Non-pigmented ciliary epithelial cell (primary cell): Measurements from ENCODE around the gene DNMT1.

Experiments
- DNase-seq: peaks from one replicate; pipeline ENCODE4 v3.0.0-alpha.2; 2010; ENCODE audit warnings: low read depth

Gene DNMT1

DNA sequence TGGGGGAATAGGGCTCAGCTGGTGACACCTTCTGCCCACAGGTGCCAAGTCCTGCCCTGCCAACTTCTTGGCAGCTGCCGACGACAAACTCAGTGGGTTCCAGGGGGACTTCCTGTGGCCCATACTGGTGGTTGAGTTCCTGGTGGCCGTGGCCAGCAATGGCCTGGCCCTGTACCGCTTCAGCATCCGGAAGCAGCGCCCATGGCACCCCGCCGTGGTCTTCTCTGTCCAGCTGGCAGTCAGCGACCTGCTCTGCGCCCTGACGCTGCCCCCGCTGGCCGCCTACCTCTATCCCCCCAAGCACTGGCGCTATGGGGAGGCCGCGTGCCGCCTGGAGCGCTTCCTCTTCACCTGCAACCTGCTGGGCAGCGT lies 81.2 kb downstream of the DNMT1 start:
- DNase-seq: no peak

- no peak for DNase-seq
Measured at GRCh38 chr19:10112895-10113591, 81.7 kb downstream of the DNMT1 start.

GRCh38 chr19:10112037-10112761 lies 82.6 kb downstream of the DNMT1 start:
- no peak for DNase-seq

GRCh38 chr19:10111405-10111811 lies 83.3 kb downstream of the DNMT1 start, which contains the start of gene P2RY11:
P2RY11 (plus strand) TSS chr19:10111693; CDS start chr19:10111722, 29 bp downstream.
- DNase-seq: no peak

- DNase-seq: no peak
Measured at GRCh38 chr19:10110972-10111317, 83.8 kb downstream of the DNMT1 start.

DNA sequence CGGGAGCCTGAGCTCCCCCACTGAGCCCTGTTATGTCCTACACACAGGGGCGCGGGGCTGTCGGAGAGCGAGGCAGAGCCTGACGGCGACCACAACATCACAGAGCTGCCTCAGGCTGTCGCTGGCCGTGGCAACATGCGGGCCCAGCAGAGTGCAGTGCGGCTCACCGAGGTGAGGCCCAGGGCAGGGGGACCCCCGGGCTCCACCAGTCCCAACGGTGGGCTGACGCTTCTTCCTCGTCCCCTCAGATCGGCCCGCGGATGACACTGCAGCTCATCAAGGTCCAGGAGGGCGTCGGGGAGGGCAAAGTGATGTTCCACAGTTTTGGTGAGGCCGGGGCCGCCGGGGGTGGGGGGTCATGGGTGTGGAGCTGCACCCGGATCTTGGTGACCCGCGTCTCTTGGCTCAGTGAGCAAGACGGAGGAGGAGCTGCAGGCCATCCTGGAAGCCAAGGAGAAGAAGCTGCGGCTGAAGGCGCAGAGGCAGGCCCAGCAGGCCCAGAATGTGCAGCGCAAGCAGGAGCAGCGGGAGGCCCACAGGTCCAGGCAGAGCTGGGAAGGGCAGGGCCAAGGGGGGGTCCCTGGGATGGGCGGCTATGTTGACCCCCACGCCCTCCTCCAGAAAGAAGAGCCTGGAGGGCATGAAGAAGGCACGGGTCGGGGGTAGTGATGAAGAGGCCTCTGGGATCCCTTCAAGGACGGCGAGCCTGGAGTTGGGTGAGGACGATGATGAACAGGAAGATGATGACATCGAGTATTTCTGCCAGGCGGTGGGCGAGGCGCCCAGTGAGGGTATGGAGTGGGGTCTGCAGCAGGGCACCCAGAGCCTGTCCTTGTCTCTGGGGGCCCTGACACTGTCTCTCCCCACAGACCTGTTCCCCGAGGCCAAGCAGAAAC lies 84.4 kb downstream of the DNMT1 start:
- no peak for DNase-seq

DNA sequence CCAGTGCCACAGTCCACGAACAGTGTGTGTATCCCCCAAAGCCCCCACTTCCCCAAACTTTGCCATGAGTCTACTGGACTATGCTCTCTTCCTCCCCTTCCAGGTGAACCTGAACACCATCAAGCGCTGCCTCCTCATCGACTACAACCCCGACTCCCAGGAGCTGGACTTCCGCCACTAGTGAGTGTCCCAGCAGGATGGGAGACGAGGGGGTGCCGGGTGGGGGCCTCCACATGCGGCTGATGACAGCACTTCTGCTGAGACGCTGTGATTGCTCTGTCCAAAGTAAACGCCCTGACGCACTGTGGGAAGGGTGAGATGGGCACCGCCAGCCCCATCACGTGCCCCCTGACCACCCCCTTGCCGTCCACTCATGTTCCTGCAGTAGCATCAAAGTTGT lies 85.2 kb downstream of the DNMT1 start:
- DNase-seq: no peak

- no peak for DNase-seq
Measured at GRCh38 chr19:10107817-10108367, 86.9 kb downstream of the DNMT1 start.

- no peak for DNase-seq
Measured at GRCh38 chr19:10107254-10107653, 87.5 kb downstream of the DNMT1 start.

- DNase-seq: peak; percentile 89
Measured at GRCh38 chr19:10106100-10106936, 88.4 kb downstream of the DNMT1 start, which contains the start of gene PPAN. PPAN (plus strand) TSS chr19:10106362; CDS start chr19:10106395, 33 bp downstream.

DNA sequence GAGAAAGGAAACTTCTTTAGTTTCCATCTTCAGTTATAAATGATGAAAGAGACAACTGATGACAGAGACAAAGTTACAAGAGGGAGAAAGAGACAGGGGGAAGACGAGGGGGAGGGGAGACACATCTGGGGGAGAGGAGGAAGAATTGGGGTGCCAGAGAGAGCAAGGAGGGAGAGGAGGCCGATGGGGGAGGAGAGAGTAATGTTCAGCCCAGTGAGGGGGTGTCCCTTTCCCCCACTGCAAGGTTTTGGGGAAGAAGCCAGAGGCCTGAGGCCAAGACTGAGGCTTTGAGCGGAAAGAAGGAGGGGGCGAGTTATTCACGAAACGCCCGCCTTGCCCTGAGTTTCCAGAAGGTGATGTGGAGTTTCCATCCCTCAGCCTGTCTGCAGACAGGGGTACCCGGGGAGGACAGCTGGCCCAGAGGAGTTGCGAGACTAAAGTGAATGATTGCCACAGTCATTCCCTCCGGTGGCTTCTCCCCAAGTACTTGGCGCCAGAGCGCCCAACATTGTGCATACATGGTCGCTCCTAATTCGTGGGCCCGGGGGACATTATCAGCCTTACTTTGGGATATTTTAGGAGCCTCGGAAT lies 89.1 kb downstream of the DNMT1 start:
- DNase-seq: no peak

GRCh38 chr19:10104665-10105508 lies 89.9 kb downstream of the DNMT1 start:
- DNase-seq: no peak

- DNase-seq: no peak
Measured at GRCh38 chr19:10104130-10104513, 90.6 kb downstream of the DNMT1 start.

GRCh38 chr19:10102787-10103236 lies 91.9 kb downstream of the DNMT1 start:
- DNase-seq: no peak

DNA sequence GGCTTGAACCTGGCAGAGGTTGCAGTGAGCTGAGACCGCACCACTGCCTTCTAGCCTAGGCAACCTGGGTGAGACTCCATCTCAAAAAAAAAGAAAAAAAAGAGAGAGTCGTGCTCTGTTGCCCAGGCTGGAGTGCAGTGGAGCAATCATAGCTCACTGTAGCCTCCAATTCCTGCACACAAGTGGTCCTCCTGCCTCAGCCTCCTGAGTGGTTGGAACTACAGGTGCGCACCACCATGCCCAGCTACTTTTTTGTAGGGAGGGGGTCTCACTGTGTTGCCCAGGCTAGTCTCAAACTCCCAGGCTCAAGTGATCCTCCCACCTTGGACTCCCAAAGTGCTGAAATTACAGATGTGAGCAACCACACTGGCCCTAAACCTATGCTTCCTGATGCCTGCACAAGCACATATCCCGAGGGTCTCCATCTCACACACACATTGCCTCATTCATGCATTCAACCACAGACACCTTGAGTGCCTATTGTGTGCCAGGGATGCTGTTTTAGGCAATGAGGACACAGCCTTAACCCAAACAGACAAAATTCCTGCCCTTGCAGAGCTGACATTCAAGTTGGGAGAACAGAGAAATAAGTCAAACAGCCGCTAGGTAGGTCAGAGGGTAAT lies 94.5 kb downstream of the DNMT1 start:
- no peak for DNase-seq

GRCh38 chr19:10096615-10096963 lies 98.2 kb downstream of the DNMT1 start:
- DNase-seq: no peak

DNA sequence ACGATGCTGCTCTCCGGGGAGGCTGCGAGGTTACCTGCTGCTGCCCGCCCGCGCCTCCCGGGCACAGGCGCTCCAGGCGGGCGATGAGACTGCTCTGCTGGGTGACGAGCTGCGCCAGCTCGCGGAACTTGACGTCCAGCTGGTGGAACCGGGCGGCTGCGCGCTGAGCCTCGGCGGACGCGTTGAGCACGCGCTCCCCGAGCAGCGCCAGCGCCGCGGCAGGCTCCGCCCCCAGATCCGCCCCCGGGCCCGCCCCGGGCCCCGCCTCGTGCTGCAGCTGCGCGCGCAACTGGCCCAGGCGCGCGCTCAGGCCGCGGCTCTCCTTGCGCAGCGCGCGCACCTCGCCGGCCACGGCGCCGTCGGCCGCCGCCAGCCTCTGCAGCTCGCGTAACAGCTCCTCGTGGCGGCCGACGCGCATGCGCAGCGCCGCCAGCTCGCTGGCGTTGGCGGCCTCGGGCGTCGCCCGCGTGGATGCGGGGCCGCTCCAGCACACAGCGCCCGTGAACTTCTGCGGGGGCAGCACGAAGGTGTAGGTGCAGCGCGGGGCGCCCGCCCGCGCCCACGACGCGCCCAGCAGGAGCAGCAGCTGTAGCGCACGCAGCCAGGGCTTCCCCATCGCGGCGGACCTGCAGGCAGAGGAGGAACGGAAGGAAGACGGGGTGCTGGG lies 98.7 kb downstream of the DNMT1 start:
- DNase-seq: no peak

DNA sequence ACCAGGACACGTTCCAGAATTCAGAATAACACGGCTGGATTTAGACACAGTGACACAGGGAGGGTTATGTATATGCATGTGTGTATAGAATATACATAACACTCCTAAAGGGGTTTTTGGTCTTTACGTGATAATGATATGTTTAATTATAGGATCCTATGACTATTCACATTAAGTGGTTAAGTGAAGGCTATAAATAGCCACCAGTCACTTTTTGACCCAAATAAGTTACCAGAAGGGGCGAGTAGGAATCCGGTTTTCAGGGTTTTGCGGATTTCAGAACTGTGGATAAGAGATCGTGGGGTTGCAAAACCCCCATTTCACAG lies 99.2 kb downstream of the DNMT1 start:
- no peak for DNase-seq
